ENCODE data around the gene NDUFS4. TPM values are rescaled to one million over a fixed set of nuclear protein-coding genes. Genes with fewer than 3 reads are reported as not detected.

Gene NDUFS4
- total RNA-seq, 1 experiment from 2014 or later: 92.9 TPM

- Mint-ChIP-seq H3K4me1 (no peaks in the 10 kb centered on the region), H3K27me3 (ENCODE audit: low read depth) (no peaks in the 10 kb centered on the region), H3K4me3 (no peak overlapping the region), H3K9me3 (peaks cover 6 to 11% of the 10 kb centered on the region in 2 experiments; a peak in 4 of 5 replicates), H3K27ac (no peak overlapping the region), H3K36me3 (ENCODE audit: insufficient read depth in 1 of 3, low read depth in 3 of 3) (peaks cover 0 to 8% (median 0%) of the 10 kb centered on the region in 3 experiments; a peak in 3 of 7 replicates)
- no peaks in the 10 kb centered on the region for H3K79me2 ChIP-seq (ENCODE audit: insufficient read depth, low read length)
- no peaks in the 10 kb centered on the region for H3K27me3 ChIP-seq (ENCODE audit: insufficient read depth, low read length)
- no peak for TF ChIP-seq CTCF (conservative IDR thresholded peaks at IDR 0.05)
- no CpG with 5 or more reads among the region's 6 CpGs for WGBS (ENCODE audit: extremely low coverage, insufficient read length, low lambda C conversion rate)
- H3K4me2 ChIP-seq (ENCODE audit: insufficient read depth, insufficient read length, low read length): no peak overlapping the region
- H4K91ac ChIP-seq (ENCODE audit: insufficient read length, low read depth, low read length): no peak overlapping the region
- H4K8ac ChIP-seq (replicated peaks; ENCODE audit: insufficient read length, low read depth, low read length): no peak overlapping the region
- no peak overlapping the region for H2BK5ac ChIP-seq (ENCODE audit: insufficient read length, low read length)
- H3K79me1 ChIP-seq (ENCODE audit: insufficient read depth, low read depth, low read length, poor library complexity, severe bottlenecking): no peaks in the 10 kb centered on the region
- no peak overlapping the region for H2BK15ac ChIP-seq (ENCODE audit: low read depth, low read length)
- H3K23ac ChIP-seq (ENCODE audit: insufficient read length, low read depth, low read length): no peak overlapping the region
- H2BK20ac ChIP-seq (ENCODE audit: low read depth, low read length, poor library complexity, severe bottlenecking): no peak overlapping the region
- H3K18ac ChIP-seq (ENCODE audit: insufficient read length, low read depth, low read length): no peak overlapping the region
- no peak overlapping the region for H3K27ac ChIP-seq (ENCODE audit: insufficient read length, low read depth, low read length)
- H4K5ac ChIP-seq (ENCODE audit: insufficient read length, low read depth, low read length): no peak overlapping the region
- H3K4ac ChIP-seq (ENCODE audit: low read depth, low read length): no peak overlapping the region
- no peaks in the 10 kb centered on the region for H3K4me1 ChIP-seq (ENCODE audit: insufficient read depth, low read length)
- H2AK5ac ChIP-seq (ENCODE audit: insufficient read length, low read length): no peak overlapping the region
- no peak overlapping the region for H2AFZ ChIP-seq (ENCODE audit: low read length)
- H3K9ac ChIP-seq (ENCODE audit: extremely low read depth, insufficient read length, low read length): no peak overlapping the region
- H3K23me2 ChIP-seq (ENCODE audit: insufficient read length, low read depth, low read length, poor library complexity, severe bottlenecking): no peaks in the 10 kb centered on the region
- no peak overlapping the region for H2BK120ac ChIP-seq (ENCODE audit: low read depth, low read length, poor library complexity, severe bottlenecking)
- no peak overlapping the region for H3K14ac ChIP-seq (ENCODE audit: insufficient read depth, low read length)
- H3K9me3 ChIP-seq (ENCODE audit: control insufficient read depth, low read depth, low read length): no peaks in the 10 kb centered on the region
- H3T11ph ChIP-seq (ENCODE audit: low read length): no peak overlapping the region
- no peak overlapping the region for H2BK12ac ChIP-seq (ENCODE audit: insufficient read length, low read depth, low read length)
- no peaks in the 10 kb centered on the region for H4K20me1 ChIP-seq (ENCODE audit: control insufficient read depth, insufficient read depth, insufficient read length)
- DNase-seq: no peak
- no peak overlapping the region for H3K56ac ChIP-seq (ENCODE audit: insufficient read length, low read depth, low read length)
Measured at GRCh38 chr5:53515988-53516387, 44.5 kb upstream of the NDUFS4 start.
